Measurements from ENCODE around the gene SEC16B. TPM values are rescaled to one million over a fixed set of nuclear protein-coding genes. Genes with fewer than 3 reads are reported as not detected.

The SEC16B gene
- total RNA-seq, 1 donor from 2014 or later = 1.9 TPM

DNA sequence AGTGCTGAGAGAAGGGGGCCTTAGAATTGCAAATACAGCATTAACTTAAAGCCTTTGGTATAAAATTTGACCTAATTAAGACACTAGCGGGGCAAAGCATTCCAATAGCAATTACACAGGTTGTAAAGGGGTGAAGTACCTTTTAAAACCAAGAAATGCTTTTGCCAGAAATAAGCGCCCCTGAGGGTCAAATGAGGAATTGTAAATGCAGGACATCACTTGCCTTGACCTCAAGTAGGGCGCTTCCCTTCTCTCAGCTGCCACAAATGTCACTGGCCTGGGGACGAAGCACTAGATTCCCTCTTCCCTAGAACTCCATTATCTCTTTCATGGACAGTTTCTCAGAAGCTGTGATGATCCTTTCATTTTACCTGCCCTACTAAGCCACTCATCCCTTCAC is 48.3 kb downstream of the SEC16B start:
- no peaks in the 10 kb centered on the region for H3K27me3 ChIP-seq (ENCODE audit: low read depth)
- TF ChIP-seq, protein P1, sequence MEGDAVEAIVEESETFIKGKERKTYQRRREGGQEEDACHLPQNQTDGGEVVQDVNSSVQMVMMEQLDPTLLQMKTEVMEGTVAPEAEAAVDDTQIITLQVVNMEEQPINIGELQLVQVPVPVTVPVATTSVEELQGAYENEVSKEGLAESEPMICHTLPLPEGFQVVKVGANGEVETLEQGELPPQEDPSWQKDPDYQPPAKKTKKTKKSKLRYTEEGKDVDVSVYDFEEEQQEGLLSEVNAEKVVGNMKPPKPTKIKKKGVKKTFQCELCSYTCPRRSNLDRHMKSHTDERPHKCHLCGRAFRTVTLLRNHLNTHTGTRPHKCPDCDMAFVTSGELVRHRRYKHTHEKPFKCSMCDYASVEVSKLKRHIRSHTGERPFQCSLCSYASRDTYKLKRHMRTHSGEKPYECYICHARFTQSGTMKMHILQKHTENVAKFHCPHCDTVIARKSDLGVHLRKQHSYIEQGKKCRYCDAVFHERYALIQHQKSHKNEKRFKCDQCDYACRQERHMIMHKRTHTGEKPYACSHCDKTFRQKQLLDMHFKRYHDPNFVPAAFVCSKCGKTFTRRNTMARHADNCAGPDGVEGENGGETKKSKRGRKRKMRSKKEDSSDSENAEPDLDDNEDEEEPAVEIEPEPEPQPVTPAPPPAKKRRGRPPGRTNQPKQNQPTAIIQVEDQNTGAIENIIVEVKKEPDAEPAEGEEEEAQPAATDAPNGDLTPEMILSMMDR (IDR thresholded peaks at IDR 0.05; ENCODE audit: borderline replicate concordance) = no peak
- DNase-seq = no peak
- no peak overlapping the region for H3K27ac ChIP-seq (replicated peaks)
- H3K4me3 ChIP-seq = no peak overlapping the region
- no peaks in the 10 kb centered on the region for H3K9me3 ChIP-seq (replicated peaks)
- intact Hi-C loops (cut with micrococcal nuclease) = no loop called here
- no peaks in the 10 kb centered on the region for H3K36me3 ChIP-seq
- no peaks in the 10 kb centered on the region for H3K4me1 ChIP-seq

DNA sequence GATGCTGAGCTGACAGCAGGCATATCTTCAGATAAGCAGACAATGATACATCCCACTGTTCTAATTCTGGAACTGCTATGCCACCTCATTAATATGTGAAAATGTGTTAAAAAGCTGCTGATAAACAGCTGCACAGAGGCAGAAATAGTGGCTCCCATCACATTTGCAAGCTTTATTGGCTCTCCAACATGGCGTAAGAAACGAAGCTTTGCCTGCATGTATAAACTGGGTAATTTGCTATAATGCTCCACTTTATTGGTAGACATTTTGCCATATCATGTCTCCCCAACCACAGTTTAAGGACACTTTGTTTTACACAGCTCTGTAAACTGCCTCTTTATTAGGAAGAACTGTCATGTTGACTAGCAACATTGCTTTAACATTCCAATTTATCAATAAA is 49.8 kb downstream of the SEC16B start:
- Histone ChIP-seq H3K4me1 (no peaks in the 10 kb centered on the region), H3K27ac (replicated peaks) (no peak overlapping the region), H3K27me3 (ENCODE audit: low read depth) (peaks cover 7% of the 10 kb centered on the region), H3K4me3 (no peak overlapping the region), H3K36me3 (no peaks in the 10 kb centered on the region), H3K9me3 (replicated peaks) (no peaks in the 10 kb centered on the region)
- no peak for DNase-seq
- TF ChIP-seq, protein P1 (IDR thresholded peaks at IDR 0.05; ENCODE audit: borderline replicate concordance) = no peak
- intact Hi-C loops (cut with micrococcal nuclease) = no loop called here

DNA sequence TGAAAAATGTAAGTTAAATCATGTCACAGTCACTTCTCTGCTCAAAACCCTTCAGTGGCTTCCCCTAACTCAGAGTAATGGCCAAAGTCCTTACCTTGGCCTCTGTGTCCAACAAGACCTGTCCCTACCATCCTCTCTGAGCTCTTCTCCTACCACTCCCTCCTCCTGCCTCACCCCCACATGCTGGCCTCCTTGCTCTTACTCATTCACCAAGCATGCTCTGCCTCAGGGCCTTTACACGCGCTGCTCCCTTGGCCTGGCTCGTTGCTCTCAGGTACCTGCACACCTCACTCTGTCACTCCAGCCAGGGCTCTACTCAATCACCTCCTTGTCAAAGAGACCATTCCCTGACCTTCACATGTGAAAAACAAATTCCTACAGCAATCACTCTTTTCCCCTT is 54.2 kb downstream of the SEC16B start:
- Histone ChIP-seq H3K27me3 (ENCODE audit: low read depth) (peaks cover 25% of the 10 kb centered on the region), H3K4me1 (no peaks in the 10 kb centered on the region), H3K9me3 (replicated peaks) (no peaks in the 10 kb centered on the region), H3K36me3 (no peaks in the 10 kb centered on the region), H3K4me3 (no peak overlapping the region), H3K27ac (replicated peaks) (no peak overlapping the region)
- intact Hi-C loops (cut with micrococcal nuclease) = no loop called here
- no peak for DNase-seq
- TF ChIP-seq, protein P1 (IDR thresholded peaks at IDR 0.05; ENCODE audit: borderline replicate concordance) = no peak

DNA sequence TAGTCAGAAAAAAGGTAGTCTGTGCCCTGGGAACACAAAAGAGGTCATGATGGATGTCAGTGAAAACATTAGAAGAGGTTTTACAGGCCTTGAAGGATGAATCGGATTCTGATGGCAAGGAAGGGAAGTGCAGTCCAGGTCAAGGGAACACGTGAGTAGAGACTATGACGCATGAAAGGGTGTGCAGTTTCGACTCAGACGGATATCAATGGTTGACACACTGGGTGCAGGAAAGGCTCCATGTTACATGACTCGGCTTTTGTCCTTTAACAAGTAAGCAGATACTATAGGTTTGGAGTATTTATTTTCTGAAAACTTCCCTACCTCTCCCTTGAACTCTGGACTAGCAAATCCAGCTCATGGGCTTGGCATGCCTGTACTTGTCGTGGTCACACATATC is 55.3 kb downstream of the SEC16B start:
- Histone ChIP-seq H3K36me3 (no peaks in the 10 kb centered on the region), H3K27ac (replicated peaks) (no peak overlapping the region), H3K27me3 (ENCODE audit: low read depth) (peaks cover 34% of the 10 kb centered on the region), H3K4me3 (no peak overlapping the region), H3K9me3 (replicated peaks) (no peaks in the 10 kb centered on the region), H3K4me1 (no peaks in the 10 kb centered on the region)
- TF ChIP-seq, protein P1 (IDR thresholded peaks at IDR 0.05; ENCODE audit: borderline replicate concordance) = no peak
- no peak for DNase-seq
- intact Hi-C loops (cut with micrococcal nuclease) = no loop called here

- TF ChIP-seq, protein P1 (IDR thresholded peaks at IDR 0.05; ENCODE audit: borderline replicate concordance) = peak; percentile 50
- no peak for DNase-seq
- H3K4me3 ChIP-seq = no peak overlapping the region
- H3K9me3 ChIP-seq (replicated peaks) = no peaks in the 10 kb centered on the region
- intact Hi-C loops (cut with micrococcal nuclease) = no loop called here
- H3K4me1 ChIP-seq = no peaks in the 10 kb centered on the region
- H3K36me3 ChIP-seq = no peaks in the 10 kb centered on the region
- peaks cover 39% of the 10 kb centered on the region for H3K27me3 ChIP-seq (ENCODE audit: low read depth)
- no peak overlapping the region for H3K27ac ChIP-seq (replicated peaks)
Measured at GRCh38 chr1:177913762-177914540, 55.9 kb downstream of the SEC16B start.

Measured in left ventricle myocardium inferior (tissue), 1 donor.